HTERT RPE-1 (cell line): Measurements from ENCODE around the gene CAT.

Experiments used
- in situ Hi-C: fragments of 300-500 bp; cut with MboI; formaldehyde crosslinking; loops from 4 replicates; pipeline ENCODE4 v1.14.3; 2020; ENCODE audit warnings: low sequenced_read_pairs

The CAT gene

GRCh38 chr11:34438529-34439507 is at the start of gene CAT:
TSS of gene CAT (plus strand) at chr11:34438934. CDS start at chr11:34439014, 80 bp downstream.
- in situ Hi-C loops: no loop called here

- in situ Hi-C loops: no loop called here
These were observed 43.9 kb upstream of the CAT start for GRCh38 chr11:34394771-34395300.

- in situ Hi-C loops: no loop called here
These were observed 42.7 kb upstream of the CAT start for GRCh38 chr11:34395916-34396550.

- in situ Hi-C loops: no loop called here
These were observed 41.6 kb upstream of the CAT start for GRCh38 chr11:34397120-34397519.

GRCh38 chr11:34397811-34398210 is 40.9 kb upstream of the CAT start:
- in situ Hi-C loops: no loop called here

GRCh38 chr11:34403431-34403830 is 35.3 kb upstream of the CAT start:
- in situ Hi-C loops: no loop called here

GRCh38 chr11:34404280-34404679 is 34.5 kb upstream of the CAT start:
- in situ Hi-C loops: no loop called here

GRCh38 chr11:34405079-34405858 is 33.5 kb upstream of the CAT start:
- in situ Hi-C loops: no loop called here

- in situ Hi-C loops: no loop called here
These were observed 32.3 kb upstream of the CAT start for GRCh38 chr11:34406413-34406812.

GRCh38 chr11:34407121-34407813 is 31.5 kb upstream of the CAT start:
- in situ Hi-C loops: no loop called here

- in situ Hi-C loops: no loop called here
These were observed 30.1 kb upstream of the CAT start for GRCh38 chr11:34408580-34409172.

GRCh38 chr11:34411111-34411510 is 27.6 kb upstream of the CAT start:
- in situ Hi-C loops: no loop called here

GRCh38 chr11:34411791-34412190 is 26.9 kb upstream of the CAT start:
- in situ Hi-C loops: no loop called here

GRCh38 chr11:34413263-34413662 is 25.5 kb upstream of the CAT start:
- in situ Hi-C loops: no loop called here

GRCh38 chr11:34415538-34415937 is 23.2 kb upstream of the CAT start:
- in situ Hi-C loops: no loop called here

- in situ Hi-C loops: no loop called here
These were observed 22.6 kb upstream of the CAT start for GRCh38 chr11:34416088-34416487.

- in situ Hi-C loops: no loop called here
These were observed 22.0 kb upstream of the CAT start for GRCh38 chr11:34416766-34417165.

- in situ Hi-C loops: no loop called here
These were observed 21.5 kb upstream of the CAT start for GRCh38 chr11:34417202-34417601.

GRCh38 chr11:34419158-34419557 is 19.6 kb upstream of the CAT start:
- in situ Hi-C loops: no loop called here

GRCh38 chr11:34423300-34423699 is 15.4 kb upstream of the CAT start:
- in situ Hi-C loops: no loop called here
